Left colon (tissue), 2 donors: ENCODE measurements around the gene TNFSF4. TPM values are rescaled to one million over a fixed set of nuclear protein-coding genes. Genes with fewer than 3 reads are reported as not detected.
A peak's percentile ranks its signal among the peaks of the same experiment; 100 is the strongest.
"Not testable (repeated sequence)": the region's sequence is repeated elsewhere in the genome, so short reads cannot be mapped to it uniquely, and the experiment has no call there.

Source experiments
- ATAC-seq: fragments of 200-7000 bp; cut with Tn5 transposase; one replicate; pipeline ENCODE4 v1.9.1; 2020; ENCODE audit warnings: mild to moderate bottlenecking, moderate library complexity
- DNase-seq, 2 donors: peaks; one replicate each; pipeline ENCODE4 v3.0.0-alpha.2; 2020
- intact Hi-C, 2 donors: fragments of 100-400 bp; cut with DNase I in 1 of 2; cut with micrococcal nuclease in 1 of 2; formaldehyde crosslinking; loops; one replicate each; pipeline versions ENCODE4 v1.11.2 to v1.14.0; 2022; cut with DNase I, micrococcal nuclease
- long read RNA-seq: library from polyadenylated mRNA; unstranded; transcript quantifications from one replicate; pipeline ENCODE4 v2.0.0, GENCODE V29; 2021
- total RNA-seq, 2 donors: library from RNA; stranded (reverse); fragmentation: NEBNext Ultra II Directional; extraction: Animal tissue kit (Norgen Biotek cat#: 25700); gene quantifications; one replicate each; pipeline ENCODE4 v1.2.1, GENCODE V29; 2021
- donor health status: DM: no; HTN: no; CAD: no.
- donor health status: DM: yes; HTN: yes; CAD: no.

The TNFSF4 gene, protein sequence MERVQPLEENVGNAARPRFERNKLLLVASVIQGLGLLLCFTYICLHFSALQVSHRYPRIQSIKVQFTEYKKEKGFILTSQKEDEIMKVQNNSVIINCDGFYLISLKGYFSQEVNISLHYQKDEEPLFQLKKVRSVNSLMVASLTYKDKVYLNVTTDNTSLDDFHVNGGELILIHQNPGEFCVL
- 1 to 10 TPM; 1.2 to 1.5 TPM for total RNA-seq
- long read RNA-seq, partial matches to known transcripts, result 1 of 1 reads
- long read RNA-seq, other reads (novel, unspliced or antisense), result 0 of 1 reads

GRCh38 chr1:173206816-173207568, at the start of gene TNFSF4:
TNFSF4 (minus strand) TSS chr1:173207331; CDS start chr1:173207176, 155 bp downstream.
- ATAC-seq (peak; percentile 30), DNase-seq (peak in 1 of 2 donors; percentile 18)
- intact Hi-C loops, result no loop called here

DNA sequence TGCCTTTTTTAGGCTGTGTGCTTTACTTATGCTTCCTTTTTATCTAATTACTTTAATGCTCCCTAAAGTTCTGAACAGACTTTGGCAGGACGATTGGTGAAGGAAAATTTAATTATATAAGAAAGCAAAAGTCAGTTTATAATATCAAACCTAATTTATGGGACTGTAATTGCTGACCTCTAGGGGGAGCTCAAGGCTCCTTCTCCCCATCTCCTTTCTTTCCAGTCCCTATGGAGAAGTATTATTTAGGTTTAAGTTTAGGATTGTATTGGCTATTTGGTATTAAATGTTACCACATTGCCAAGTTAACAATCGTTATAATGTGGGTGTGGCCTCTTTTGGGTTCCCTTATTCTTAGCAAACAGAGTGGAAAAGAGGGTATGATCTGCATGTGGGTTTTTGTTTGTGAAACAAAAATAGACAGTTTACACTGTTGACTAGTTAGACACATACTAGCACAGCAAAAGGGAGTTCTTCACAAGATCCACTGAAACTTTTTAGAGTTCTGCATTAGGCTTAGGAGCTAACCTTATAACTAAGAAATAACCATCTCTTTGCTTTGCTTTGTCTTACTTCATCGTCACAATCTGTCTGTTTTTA, 48.2 kb upstream of the TNFSF4 start:
- intact Hi-C loops, result no loop called here
- DNase-seq (peak in 1 of 2 donors; percentile 11), ATAC-seq (peak; percentile 37)

- ATAC-seq, result no peak
- DNase-seq, result no peak
- intact Hi-C loops, result no loop called here
These were observed 45.9 kb upstream of the TNFSF4 start for GRCh38 chr1:173253046-173253445.

DNA sequence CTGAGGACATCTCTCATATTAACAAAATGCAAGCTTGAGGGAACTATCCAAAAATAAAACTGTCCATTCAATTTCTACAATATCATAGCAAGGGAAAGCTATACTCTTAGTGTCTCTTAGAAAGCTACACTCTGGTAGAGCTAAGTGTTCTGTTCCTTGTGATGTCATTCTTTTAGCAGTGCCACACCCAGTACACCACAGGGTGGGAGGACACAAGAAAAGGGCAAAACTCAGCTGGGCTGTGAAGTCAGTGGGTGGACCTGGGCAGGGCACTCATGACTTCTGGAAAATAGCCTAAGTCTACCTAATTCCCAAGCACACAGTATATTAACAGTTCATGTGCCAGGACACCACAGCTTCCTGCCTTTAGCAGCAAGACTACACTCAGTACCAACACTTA, 42.2 kb upstream of the TNFSF4 start:
- peak in 1 of 2 donors; percentile 4 for DNase-seq
- intact Hi-C loops, result no loop called here
- ATAC-seq, result peak; percentile 89

DNA sequence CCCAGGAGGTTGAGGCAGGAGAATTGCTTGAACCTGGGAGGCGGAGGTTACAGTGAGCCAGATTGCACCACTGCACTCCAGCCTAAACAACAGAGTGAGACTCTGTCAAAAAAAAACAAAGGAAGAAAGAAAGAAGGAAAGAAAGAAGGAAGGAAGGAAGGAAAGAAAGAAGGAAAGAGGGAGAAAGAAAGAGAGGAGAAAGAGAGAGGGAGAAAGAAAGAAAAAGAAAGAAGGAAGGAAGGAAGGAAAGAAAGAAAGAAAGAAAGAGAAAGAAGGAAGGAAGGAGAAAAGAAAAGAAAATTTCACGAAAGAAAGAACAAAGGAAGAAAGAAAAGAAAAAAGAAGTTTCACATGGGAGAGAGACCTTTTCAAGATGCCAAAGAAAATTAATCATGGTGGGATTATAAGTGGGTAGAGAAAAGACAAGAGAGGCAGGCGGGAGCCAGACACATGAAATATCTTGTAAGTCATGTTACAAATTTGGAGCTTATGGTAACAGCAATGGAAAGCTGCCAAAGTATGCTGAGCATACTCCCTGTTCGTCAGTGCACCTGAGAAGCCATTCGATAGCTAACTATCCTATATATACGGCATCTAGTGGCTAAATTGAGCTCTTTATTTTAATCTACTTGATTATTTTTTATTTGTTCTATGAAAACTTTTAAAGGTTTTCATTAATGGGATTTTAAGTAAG, 41.3 kb upstream of the TNFSF4 start:
- ATAC-seq (no peak), DNase-seq (no peak)
- intact Hi-C loops, result no loop called here

- no peak for ATAC-seq
- intact Hi-C loops, result no loop called here
- no peak for DNase-seq
These were observed 38.8 kb upstream of the TNFSF4 start for GRCh38 chr1:173245892-173246291.

DNA sequence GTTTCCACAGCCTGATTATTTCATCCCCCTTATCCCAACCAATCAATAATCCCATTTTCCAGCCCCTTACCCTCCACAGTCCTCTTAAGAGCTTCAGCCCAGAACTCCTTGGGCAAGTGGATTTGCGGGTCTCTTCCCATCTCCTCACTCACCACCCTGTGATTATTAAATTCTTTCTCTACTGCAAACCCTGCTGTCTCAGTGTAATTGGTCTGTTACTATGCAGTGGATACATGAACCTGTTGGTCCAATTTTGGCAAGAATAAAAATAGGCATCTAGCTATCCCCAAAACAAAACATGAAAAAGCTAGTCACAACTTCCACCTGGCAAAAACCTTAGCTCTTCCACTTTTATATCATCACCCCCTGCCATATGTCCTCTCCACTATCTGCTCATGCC, 36.2 kb upstream of the TNFSF4 start:
- DNase-seq (no peak), ATAC-seq (no peak)
- intact Hi-C loops, result no loop called here

DNA sequence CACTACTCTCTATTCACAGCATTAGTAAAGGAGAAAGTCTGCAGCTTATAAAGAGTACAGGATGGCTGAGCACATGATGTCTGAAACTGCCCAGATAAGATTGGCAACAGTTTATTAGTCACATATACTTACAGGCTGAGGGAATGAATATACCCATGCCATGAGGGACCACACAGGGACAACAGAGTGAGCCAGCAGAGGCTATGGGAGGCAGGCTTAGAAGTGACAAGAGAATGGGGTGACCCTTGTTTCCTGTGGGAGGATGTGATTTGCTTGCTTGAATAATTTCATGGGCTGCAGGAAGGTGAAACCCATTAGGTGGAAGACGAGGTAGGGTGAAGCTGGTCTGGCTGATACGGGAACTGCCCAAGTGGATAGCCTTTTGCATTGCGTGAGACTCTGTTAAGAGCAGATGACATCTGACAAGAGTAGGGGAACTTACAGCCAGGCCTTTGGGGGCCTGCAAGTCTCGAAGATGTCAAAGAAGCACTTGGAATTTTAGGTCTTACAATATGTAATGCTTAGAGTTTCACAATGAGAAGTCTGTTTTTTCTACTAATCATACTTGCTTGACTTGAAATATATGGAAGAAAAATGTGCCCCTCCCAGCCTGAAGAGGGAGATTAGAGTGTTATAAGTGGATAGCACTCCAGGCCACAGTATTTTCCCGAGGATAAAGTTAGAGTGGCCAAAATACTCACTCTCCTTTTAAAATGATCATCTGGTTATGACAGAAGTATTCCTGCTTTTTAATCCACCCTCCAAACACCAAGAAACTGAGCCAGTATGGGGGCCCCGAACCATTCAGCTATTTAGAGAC, 34.6 kb upstream of the TNFSF4 start:
- no peak for DNase-seq
- intact Hi-C loops, result no loop called here
- ATAC-seq, result no peak

GRCh38 chr1:173240609-173241008, 33.5 kb upstream of the TNFSF4 start:
- intact Hi-C loops, result no loop called here
- ATAC-seq, result no peak

GRCh38 chr1:173239058-173239457, 31.9 kb upstream of the TNFSF4 start:
- ATAC-seq (no peak), DNase-seq (no peak)
- intact Hi-C loops, result no loop called here

More at GRCh38 chr1:173240609-173241008, 33.5 kb upstream of the TNFSF4 start:
- DNase-seq, result no peak

- no peak for ATAC-seq
- DNase-seq, result no peak
- intact Hi-C loops, result no loop called here
These were observed 27.8 kb upstream of the TNFSF4 start for GRCh38 chr1:173234899-173235298.

GRCh38 chr1:173234434-173234833, 27.3 kb upstream of the TNFSF4 start:
- intact Hi-C loops, DNase-seq, ATAC-seq: not testable (repeated sequence)

- DNase-seq, intact Hi-C loops, ATAC-seq: not testable (repeated sequence)
These were observed 21.9 kb upstream of the TNFSF4 start for GRCh38 chr1:173229031-173229430.

- intact Hi-C loops, result no loop called here
- DNase-seq (no peak), ATAC-seq (no peak)
These were observed 17.8 kb upstream of the TNFSF4 start for GRCh38 chr1:173224949-173225348.

DNA sequence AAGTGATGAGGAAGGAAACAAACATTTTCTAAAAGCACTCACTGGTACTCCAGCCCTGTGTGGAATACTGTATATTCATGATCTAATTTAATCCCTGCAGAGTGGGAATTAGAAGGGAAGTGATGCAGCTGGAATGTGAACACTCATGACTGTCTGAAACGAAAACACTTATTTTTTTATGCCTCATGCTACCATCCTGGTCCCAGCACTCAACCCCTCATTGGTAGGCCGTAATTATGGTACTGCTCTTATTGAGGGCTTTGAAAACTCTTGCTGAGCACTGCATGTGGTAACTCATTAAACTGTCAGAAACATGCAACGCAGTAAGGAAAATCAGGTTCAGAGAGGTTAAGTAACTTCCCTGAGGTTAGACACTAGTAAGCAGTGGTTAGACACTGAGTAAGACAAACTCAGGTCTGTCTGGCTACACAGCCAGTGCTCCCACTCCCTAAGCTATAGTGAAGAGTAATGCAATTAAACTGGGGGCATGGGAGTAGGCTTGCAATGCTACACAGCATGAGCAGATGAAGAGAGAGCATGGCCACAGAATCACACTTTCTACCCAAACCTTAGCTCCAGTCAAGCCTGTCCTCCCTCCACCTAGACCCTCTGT, 17.3 kb upstream of the TNFSF4 start:
- DNase-seq (no peak), ATAC-seq (no peak)
- intact Hi-C loops, result no loop called here

GRCh38 chr1:173223031-173223380, 15.9 kb upstream of the TNFSF4 start:
- ATAC-seq (no peak), DNase-seq (no peak)
- intact Hi-C loops, result no loop called here

DNA sequence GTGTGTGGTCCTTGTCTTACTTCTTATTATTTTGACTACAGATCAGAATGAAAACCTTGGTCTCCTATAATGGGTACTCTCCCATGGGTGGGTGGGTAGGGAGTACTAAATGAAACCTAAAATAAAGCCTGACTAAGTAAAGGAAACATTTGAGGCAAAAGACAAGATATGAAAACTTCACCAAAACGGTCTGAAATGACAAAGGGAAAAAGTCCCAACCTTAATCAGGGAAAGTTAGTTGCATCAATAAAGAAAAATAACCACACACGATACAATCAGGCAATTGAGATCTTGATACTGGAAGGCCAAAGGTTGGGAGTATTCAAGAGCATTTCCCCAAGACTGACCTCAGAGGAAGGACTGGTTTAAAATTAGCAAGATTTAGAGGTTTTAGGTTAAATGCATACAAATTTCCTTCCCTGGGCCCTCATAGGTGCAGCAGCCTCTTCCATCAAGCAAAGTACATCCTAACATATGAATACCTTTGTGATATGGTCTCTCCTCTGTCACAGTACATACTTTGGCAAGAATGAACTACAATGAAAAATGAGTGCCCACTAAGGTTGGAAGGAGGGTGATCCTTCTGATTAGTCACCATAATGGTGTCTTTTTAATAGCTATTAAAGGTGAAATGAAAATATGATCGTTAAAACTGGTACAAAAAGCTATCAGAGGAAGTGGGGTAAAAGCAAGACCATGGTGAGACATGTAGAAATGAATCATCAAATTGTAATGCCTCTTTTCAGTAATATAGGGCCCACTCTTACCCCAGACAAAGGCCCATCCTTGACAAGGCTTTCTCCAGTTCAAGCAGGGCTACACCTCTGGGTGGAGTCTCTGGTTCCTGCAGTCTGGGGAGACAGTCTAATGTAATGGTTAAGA, 15.3 kb upstream of the TNFSF4 start:
- DNase-seq (no peak), ATAC-seq (no peak)
- intact Hi-C loops, result no loop called here
